Panc1 (cell line): Measurements from ENCODE around the gene SPO11.

Experiments used
- POLR2AphosphoS5 ChIP-seq: IDR thresholded peaks from 2 replicates; pipeline ENCODE4 v1.6.1; 2012; ENCODE audit warnings: mild to moderate bottlenecking, low read depth, low read length, moderate library complexity
- TF ChIP-seq, protein P1 (sequence below): fragments of 450-650 bp; IDR thresholded peaks from 2 replicates; pipeline ENCODE4 v1.5.1; 2017; ENCODE audit warnings: mild to moderate bottlenecking
- TF ChIP-seq, protein P2 (sequence below), 2 experiments: IDR thresholded peaks; 2 replicates each; pipeline ENCODE4 v1.6.1; 2011 to 2012; ENCODE audit warnings: low read depth in 2 of 2, control low read depth in 1 of 2, low read length in 1 of 2, mild to moderate bottlenecking in 1 of 2, moderate library complexity in 1 of 2; ENCODE audit not compliant: insufficient read depth in 1 of 2

DNA sequence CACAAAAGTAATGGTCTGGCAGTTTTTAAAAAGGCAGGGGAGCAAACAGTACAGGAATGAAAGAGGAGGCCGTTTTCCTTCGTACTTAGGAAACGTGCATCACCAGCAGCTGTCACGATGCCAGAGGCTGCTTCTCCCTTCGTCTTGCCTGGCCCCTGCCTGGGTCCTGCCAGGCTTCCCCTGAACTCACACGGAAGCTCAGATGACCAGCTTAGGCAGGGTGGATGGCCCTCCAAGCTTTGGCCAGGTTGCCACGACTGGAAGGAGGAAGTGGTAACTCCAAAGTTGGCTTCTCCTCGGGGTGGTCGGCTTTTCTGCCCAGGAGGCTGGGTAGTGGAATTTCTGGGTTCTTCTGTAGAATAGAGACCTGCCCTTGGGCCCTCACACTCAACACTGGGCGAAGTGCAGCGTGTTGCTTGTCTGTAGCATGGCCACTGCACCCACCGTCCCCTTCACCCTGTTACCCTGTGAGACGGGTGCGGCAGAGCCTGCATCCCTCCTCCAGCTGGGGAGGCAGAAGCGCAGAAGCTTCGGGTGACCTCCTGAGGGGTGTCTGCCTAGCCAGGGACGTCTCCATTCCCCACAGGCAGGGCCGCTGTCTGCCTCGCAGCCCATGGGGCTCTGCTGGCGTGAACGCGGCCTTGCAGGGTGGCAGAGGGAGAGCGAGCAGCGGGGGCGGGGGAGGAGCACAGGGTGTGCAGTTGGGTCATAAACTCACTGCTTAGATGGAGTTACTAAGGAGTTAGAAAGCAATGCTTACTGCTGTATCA is 43.2 kb downstream of the SPO11 start:
- TF ChIP-seq, protein P1, sequence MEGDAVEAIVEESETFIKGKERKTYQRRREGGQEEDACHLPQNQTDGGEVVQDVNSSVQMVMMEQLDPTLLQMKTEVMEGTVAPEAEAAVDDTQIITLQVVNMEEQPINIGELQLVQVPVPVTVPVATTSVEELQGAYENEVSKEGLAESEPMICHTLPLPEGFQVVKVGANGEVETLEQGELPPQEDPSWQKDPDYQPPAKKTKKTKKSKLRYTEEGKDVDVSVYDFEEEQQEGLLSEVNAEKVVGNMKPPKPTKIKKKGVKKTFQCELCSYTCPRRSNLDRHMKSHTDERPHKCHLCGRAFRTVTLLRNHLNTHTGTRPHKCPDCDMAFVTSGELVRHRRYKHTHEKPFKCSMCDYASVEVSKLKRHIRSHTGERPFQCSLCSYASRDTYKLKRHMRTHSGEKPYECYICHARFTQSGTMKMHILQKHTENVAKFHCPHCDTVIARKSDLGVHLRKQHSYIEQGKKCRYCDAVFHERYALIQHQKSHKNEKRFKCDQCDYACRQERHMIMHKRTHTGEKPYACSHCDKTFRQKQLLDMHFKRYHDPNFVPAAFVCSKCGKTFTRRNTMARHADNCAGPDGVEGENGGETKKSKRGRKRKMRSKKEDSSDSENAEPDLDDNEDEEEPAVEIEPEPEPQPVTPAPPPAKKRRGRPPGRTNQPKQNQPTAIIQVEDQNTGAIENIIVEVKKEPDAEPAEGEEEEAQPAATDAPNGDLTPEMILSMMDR: no peak
- no peak for TF ChIP-seq POLR2AphosphoS5
- TF ChIP-seq, protein P2, sequence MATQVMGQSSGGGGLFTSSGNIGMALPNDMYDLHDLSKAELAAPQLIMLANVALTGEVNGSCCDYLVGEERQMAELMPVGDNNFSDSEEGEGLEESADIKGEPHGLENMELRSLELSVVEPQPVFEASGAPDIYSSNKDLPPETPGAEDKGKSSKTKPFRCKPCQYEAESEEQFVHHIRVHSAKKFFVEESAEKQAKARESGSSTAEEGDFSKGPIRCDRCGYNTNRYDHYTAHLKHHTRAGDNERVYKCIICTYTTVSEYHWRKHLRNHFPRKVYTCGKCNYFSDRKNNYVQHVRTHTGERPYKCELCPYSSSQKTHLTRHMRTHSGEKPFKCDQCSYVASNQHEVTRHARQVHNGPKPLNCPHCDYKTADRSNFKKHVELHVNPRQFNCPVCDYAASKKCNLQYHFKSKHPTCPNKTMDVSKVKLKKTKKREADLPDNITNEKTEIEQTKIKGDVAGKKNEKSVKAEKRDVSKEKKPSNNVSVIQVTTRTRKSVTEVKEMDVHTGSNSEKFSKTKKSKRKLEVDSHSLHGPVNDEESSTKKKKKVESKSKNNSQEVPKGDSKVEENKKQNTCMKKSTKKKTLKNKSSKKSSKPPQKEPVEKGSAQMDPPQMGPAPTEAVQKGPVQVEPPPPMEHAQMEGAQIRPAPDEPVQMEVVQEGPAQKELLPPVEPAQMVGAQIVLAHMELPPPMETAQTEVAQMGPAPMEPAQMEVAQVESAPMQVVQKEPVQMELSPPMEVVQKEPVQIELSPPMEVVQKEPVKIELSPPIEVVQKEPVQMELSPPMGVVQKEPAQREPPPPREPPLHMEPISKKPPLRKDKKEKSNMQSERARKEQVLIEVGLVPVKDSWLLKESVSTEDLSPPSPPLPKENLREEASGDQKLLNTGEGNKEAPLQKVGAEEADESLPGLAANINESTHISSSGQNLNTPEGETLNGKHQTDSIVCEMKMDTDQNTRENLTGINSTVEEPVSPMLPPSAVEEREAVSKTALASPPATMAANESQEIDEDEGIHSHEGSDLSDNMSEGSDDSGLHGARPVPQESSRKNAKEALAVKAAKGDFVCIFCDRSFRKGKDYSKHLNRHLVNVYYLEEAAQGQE (IDR thresholded peaks at IDR 0.05; ENCODE audit: insufficient read depth in 1 of 2, low read depth in 2 of 2, low read length in 1 of 2): no peak
